Stomach (tissue), 9 donors: ENCODE results near the gene ASXL2. TPM values are rescaled to one million over a fixed set of nuclear protein-coding genes. Genes with fewer than 3 reads are reported as not detected.

Experiments
- DNase-seq, 2 donors: peaks; one replicate each; pipeline versions ENCODE4 v3.0.0 to v3.0.0-alpha.2; 2013 to 2019
- H3K27ac ChIP-seq, 5 donors: fragments of 200-600 bp in 4 of 5; sonication (generic) in 4 of 5; one replicate each; pipeline ENCODE4 v1.5.1; 2013 to 2019; ENCODE audit warnings: mild to moderate bottlenecking in 1 of 5, moderate library complexity in 1 of 5
- H3K27me3 ChIP-seq, 3 donors: fragments of 200-600 bp; sonication (generic); one replicate each; pipeline ENCODE4 v1.5.1; 2017 to 2019; ENCODE audit warnings: mixed run types in 1 of 3
- H3K36me3 ChIP-seq, 4 donors: fragments of 200-600 bp; sonication (generic); 1 replicate in 3 of 4; 2 replicates in 1 of 4; pipeline ENCODE4 v1.5.1; 2016 to 2019
- H3K4me1 ChIP-seq, 4 donors: fragments of 200-600 bp; sonication (generic); one replicate each; pipeline ENCODE4 v1.5.1; 2016 to 2019
- H3K4me3 ChIP-seq, 4 donors: fragments of 200-600 bp; sonication (generic) in 3 of 4; one replicate each; pipeline ENCODE4 v1.5.1; 2016 to 2019; ENCODE audit warnings: mild to moderate bottlenecking in 1 of 4
- H3K9me3 ChIP-seq, 4 donors: fragments of 200-600 bp; sonication (generic); one replicate each; pipeline ENCODE4 v1.5.1; 2016 to 2019
- EP300 ChIP-seq: sonication (generic); formaldehyde crosslinking; IDR thresholded peaks from one replicate; pipeline ENCODE4 v1.6.1; 2017; ENCODE audit warnings: antibody characterized with exemption
- POLR2A ChIP-seq, 4 donors: fragments of 450-650 bp; IDR thresholded peaks; one replicate each; pipeline ENCODE4 v1.6.1; 2016; ENCODE audit warnings: antibody characterized with exemption in 4 of 4, control low read depth in 2 of 4, mild to moderate bottlenecking in 1 of 4, moderate library complexity in 1 of 4
- POLR2AphosphoS5 ChIP-seq, 3 donors: sonication (generic); formaldehyde crosslinking; IDR thresholded peaks; one replicate each; pipeline ENCODE4 v1.6.1; 2016; ENCODE audit warnings: antibody characterized with exemption in 3 of 3
- WGBS, 5 donors: extraction: QIAGEN DNeasy Blood & Tissue Kit in 3 of 5; methylation state at CpG; one replicate each; pipeline versions ENCODE4 v1.1.5 to v1.1.7; 2013 to 2018; 5-methylcytosine and 5-hydroxymethylcytosine counted together
- intact Hi-C: fragments of 100-400 bp; cut with DNase I; formaldehyde crosslinking; loops from one replicate; pipeline ENCODE4 v1.15.1; 2023; ENCODE audit warnings: low total_unique reads
- polyA plus RNA-seq, 3 donors: library from polyadenylated mRNA; stranded (reverse); fragments of 200-250 nt; gene quantifications; one replicate each; pipeline ENCODE4 v1.2.3, GENCODE V29; 2013
- total RNA-seq, 5 donors: library from RNA; depleted of rRNA; stranded (reverse); fragments of >200 nt; gene quantifications; one replicate each; pipeline versions ENCODE4 v1.1.0 to v1.2.3, GENCODE V29; 2014 to 2016
- TF ChIP-seq, protein P1 (sequence below), 7 experiments: fragments of 450-650 bp in 4 of 7; fragments of 200-600 bp in 3 of 7; sonication (generic) in 3 of 7; IDR thresholded peaks; one replicate each; pipeline ENCODE4 v1.5.1; 2016 to 2019; ENCODE audit warnings: antibody characterized with exemption in 7 of 7, control low read depth in 2 of 7, mild to moderate bottlenecking in 1 of 7
- donor health status: healthy with polysubstance abuse.
- donor health status: Bipolar disorder and iron deficiency.
- donor health status: healthy.

Gene ASXL2
- total and polyA plus RNA-seq, 8 donors, result 1.6 to 26.5 (median 12.8) TPM

DNA sequence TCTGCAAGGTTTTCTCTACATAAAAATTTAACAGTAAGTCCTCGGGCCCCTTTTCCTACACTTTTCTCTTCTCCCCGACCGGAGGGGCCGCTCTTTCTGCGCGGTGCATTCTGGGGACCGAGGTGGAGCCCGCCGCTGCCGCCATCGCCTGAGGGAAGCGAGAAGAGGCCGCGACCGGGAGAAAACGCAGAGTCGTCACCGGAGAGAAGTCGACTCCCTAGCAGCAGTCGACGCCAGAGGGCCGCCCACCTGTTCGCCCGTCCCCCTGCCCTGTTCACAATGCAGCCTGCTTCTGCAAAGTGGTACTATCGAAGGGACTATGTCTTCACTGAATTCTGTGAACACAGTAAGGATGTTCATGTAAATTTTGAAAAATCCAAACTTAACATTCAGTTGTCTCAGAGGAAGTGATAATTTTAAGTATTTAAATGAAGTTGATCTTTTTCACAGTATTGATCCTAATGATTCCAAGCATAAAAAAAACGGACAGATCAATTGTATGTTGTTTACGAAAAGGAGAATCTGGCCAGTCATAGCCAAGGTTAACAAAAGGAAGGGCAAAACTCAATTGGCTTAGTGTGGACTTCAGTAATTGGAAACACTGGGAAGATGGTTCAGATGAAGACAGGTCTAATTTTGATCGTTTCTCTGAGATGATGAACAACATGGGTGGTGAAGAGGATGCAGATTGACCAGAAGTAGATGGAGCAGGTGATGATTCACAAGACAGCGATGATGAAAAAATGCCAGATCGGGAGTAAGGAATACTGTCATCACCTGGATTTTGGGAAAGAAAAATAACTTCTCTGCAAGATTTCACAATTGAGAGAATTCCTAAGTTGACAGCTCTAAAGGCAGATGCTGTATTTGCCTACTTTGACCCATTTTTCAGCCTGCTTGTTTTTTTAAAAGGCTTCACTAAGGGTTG, 55.8 kb downstream of the ASXL2 start:
- WGBS, 5 donors, result 31 to 46% (median 36%) methylated on average over 30 of the region's 30 CpGs
- TF ChIP-seq POLR2AphosphoS5 (IDR thresholded peaks at IDR 0.05) (no peak), EP300 (no peak), POLR2A (IDR thresholded peaks at IDR 0.05) (no peak)
- TF ChIP-seq, protein P1, sequence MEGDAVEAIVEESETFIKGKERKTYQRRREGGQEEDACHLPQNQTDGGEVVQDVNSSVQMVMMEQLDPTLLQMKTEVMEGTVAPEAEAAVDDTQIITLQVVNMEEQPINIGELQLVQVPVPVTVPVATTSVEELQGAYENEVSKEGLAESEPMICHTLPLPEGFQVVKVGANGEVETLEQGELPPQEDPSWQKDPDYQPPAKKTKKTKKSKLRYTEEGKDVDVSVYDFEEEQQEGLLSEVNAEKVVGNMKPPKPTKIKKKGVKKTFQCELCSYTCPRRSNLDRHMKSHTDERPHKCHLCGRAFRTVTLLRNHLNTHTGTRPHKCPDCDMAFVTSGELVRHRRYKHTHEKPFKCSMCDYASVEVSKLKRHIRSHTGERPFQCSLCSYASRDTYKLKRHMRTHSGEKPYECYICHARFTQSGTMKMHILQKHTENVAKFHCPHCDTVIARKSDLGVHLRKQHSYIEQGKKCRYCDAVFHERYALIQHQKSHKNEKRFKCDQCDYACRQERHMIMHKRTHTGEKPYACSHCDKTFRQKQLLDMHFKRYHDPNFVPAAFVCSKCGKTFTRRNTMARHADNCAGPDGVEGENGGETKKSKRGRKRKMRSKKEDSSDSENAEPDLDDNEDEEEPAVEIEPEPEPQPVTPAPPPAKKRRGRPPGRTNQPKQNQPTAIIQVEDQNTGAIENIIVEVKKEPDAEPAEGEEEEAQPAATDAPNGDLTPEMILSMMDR (IDR thresholded peaks at IDR 0.05), result no peak
- intact Hi-C loops, result no loop called here
- Histone ChIP-seq H3K9me3 (no peaks in the 10 kb centered on the region), H3K4me3 (peak overlapping the region; percentile 4 to 36 (median 15)), H3K27ac (peak overlapping the region in 1 of 5 donors; percentile 44), H3K27me3 (no peaks in the 10 kb centered on the region), H3K36me3 (no peaks in the 10 kb centered on the region), H3K4me1 (peaks cover 0 to 13% (median 2%) of the 10 kb centered on the region in 4 donors)
- peak; percentile 46 to 85 for DNase-seq

DNA sequence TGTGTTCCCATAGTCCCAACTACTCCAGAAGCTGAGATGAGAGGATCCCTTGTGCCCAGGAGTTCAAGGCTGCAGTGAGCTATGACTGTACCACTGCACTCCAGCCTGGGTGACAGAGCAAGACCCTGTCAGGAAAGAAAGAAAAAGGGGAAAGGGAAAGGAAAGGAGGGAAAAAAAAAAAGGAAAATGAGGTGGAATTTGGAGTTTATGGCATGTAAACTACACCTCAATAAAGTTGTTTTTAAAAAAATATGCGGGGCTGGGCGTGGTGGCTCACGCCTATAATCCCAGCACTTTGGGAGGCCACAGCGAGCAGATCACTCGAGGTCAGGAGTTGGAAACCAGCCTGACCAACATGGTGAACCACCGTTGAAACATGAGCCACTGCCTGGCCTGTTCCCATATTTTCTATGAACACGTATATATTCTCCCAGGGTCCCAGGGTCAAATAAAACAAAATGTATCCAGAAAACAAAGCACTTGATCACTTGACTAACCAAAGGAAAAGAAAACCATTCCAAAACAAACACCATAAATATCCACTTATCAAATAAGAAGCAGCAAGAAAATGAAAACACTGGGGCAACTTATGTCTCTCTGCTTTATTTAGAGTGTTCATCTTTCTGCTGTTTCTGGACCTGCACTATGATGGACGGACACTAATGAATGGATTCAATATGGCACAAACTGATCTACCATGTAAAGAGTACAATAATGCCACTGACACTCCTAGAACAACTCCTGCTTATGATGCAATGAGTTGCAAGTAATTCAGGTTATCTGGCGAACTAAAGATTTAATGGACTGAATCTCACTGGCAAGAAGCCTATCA, 56.8 kb downstream of the ASXL2 start:
- Histone ChIP-seq H3K4me3 (peak overlapping the region in 3 of 4 donors; percentile 4 to 17 (median 13)), H3K36me3 (no peaks in the 10 kb centered on the region), H3K4me1 (peaks cover 0 to 13% (median 5%) of the 10 kb centered on the region in 4 donors), H3K27ac (peak overlapping the region in 1 of 5 donors; percentile 44), H3K9me3 (no peaks in the 10 kb centered on the region), H3K27me3 (no peaks in the 10 kb centered on the region)
- WGBS, 5 donors, result 83 to 89% (median 85%) methylated on average over 9 of the region's 9 CpGs
- intact Hi-C loops, result no loop called here
- no peak for TF ChIP-seq POLR2A (IDR thresholded peaks at IDR 0.05)
- no peak for TF ChIP-seq EP300
- TF ChIP-seq, protein P1 (IDR thresholded peaks at IDR 0.05), result no peak
- TF ChIP-seq POLR2AphosphoS5 (IDR thresholded peaks at IDR 0.05), result no peak
- DNase-seq, result no peak

DNA sequence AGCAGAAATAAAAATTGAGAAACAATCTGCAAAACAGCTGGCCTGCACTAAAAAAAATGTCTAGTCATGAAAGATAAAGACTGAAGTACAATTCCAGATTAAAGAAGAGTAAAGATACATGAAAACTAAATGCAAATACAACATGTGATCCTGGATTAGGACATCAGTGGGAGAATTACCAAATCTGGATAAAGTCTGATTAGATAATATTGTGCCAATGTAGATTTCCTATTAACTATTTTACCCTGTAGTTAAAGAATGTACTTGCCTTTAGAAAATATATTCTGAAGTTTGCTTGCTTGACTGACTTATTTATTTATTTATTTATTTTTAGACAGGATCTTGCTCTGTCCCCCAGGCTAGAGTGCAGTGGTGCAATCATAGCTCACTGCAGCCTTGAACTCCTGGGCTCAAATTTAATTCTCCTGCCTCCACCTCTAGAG, 58.7 kb downstream of the ASXL2 start:
- Histone ChIP-seq H3K36me3 (no peaks in the 10 kb centered on the region), H3K9me3 (no peaks in the 10 kb centered on the region), H3K4me1 (peaks cover 0 to 17% (median 6%) of the 10 kb centered on the region in 4 donors), H3K4me3 (no peak overlapping the region), H3K27ac (no peak overlapping the region), H3K27me3 (no peaks in the 10 kb centered on the region)
- intact Hi-C loops, result no loop called here
- TF ChIP-seq, protein P1 (IDR thresholded peaks at IDR 0.05), result no peak
- no peak for TF ChIP-seq EP300
- TF ChIP-seq POLR2A (IDR thresholded peaks at IDR 0.05), result no peak
- TF ChIP-seq POLR2AphosphoS5 (IDR thresholded peaks at IDR 0.05), result no peak
- no peak for DNase-seq

DNA sequence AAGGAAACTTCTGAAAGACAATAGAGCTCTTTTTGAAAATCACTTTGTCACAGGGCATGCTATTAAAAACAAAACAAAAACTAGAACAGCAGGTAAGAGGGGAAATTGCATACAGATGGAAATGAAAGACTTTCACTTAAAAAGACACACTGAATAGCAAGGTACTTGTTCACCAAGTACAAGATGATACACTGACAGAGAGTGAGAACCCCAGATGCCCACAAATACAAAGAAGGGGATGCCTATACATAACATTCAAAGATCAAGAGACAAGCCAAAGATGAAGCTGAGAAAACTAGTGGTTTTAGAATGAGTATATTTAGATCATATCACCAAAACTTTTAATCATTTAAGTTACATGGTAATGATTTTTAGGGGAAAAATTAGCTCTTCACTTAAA, 60.7 kb downstream of the ASXL2 start:
- intact Hi-C loops, result no loop called here
- DNase-seq, result no peak

More for the DNA sequence above, 60.7 kb downstream of the ASXL2 start:
- TF ChIP-seq, protein P1 (IDR thresholded peaks at IDR 0.05), result no peak
- no peak for TF ChIP-seq POLR2A (IDR thresholded peaks at IDR 0.05)
- Histone ChIP-seq H3K27me3 (no peaks in the 10 kb centered on the region), H3K36me3 (no peaks in the 10 kb centered on the region), H3K9me3 (no peaks in the 10 kb centered on the region), H3K27ac (no peak overlapping the region), H3K4me3 (no peak overlapping the region), H3K4me1 (peaks cover 0 to 16% (median 6%) of the 10 kb centered on the region in 4 donors)
